ENCODE results near the gene SYF2. TPM values are rescaled to one million over a fixed set of nuclear protein-coding genes. Genes with fewer than 3 reads are reported as not detected.
"Not testable (repeated sequence)": the region's sequence is repeated elsewhere in the genome, so short reads cannot be mapped to it uniquely, and the experiment has no call there.

SYF2 gene
- 35.6 and 38.4 TPM in 2 replicates for total RNA-seq
- long read RNA-seq, transcript SYF2-201 (7 exons, 1,345 nt), result major isoform, 120 of 144 reads
- long read RNA-seq, partial matches to known transcripts, result 14 of 144 reads
- long read RNA-seq, other reads (novel, unspliced or antisense), result 7 of 144 reads

- no peak for TF ChIP-seq CTCF (IDR thresholded peaks at IDR 0.05)
- Mint-ChIP-seq H3K4me1 (ENCODE audit: unreplicated experiment) (peaks cover 21% of the 10 kb centered on the region), H3K4me3 (ENCODE audit: unreplicated experiment) (no peak within 1 kb of the TSS), H3K27me3 (ENCODE audit: unreplicated experiment) (no peaks in the 10 kb centered on the region), H3K9me3 (ENCODE audit: unreplicated experiment) (no peaks in the 10 kb centered on the region), H3K36me3 (ENCODE audit: unreplicated experiment) (peaks cover 25% of the 10 kb centered on the region), H3K27ac (ENCODE audit: unreplicated experiment) (no peak within 1 kb of the TSS)
- peak; percentile 95 for DNase-seq (ENCODE audit: extremely low spot score, unreplicated experiment)
Measured at GRCh38 chr1:25232027-25232865, at the start of gene SYF2. Gene SYF2, minus strand, starts transcription at chr1:25232502. Its CDS starts 35 bp downstream, at chr1:25232467.

- H3K36me3 Mint-ChIP-seq (ENCODE audit: unreplicated experiment); H3K9me3 Mint-ChIP-seq (ENCODE audit: unreplicated experiment); H3K27me3 Mint-ChIP-seq (ENCODE audit: unreplicated experiment); H3K4me3 Mint-ChIP-seq (ENCODE audit: unreplicated experiment); H3K27ac Mint-ChIP-seq (ENCODE audit: unreplicated experiment); DNase-seq (ENCODE audit: extremely low spot score, unreplicated experiment); H3K4me1 Mint-ChIP-seq (ENCODE audit: unreplicated experiment): not testable (repeated sequence)
Measured at GRCh38 chr1:25279693-25280111, 47.4 kb upstream of the SYF2 start.

GRCh38 chr1:25278790-25279189 lies 46.5 kb upstream of the SYF2 start:
- H3K27ac Mint-ChIP-seq (ENCODE audit: unreplicated experiment); DNase-seq (ENCODE audit: extremely low spot score, unreplicated experiment); H3K9me3 Mint-ChIP-seq (ENCODE audit: unreplicated experiment); H3K27me3 Mint-ChIP-seq (ENCODE audit: unreplicated experiment); H3K4me1 Mint-ChIP-seq (ENCODE audit: unreplicated experiment); H3K4me3 Mint-ChIP-seq (ENCODE audit: unreplicated experiment); H3K36me3 Mint-ChIP-seq (ENCODE audit: unreplicated experiment): not testable (repeated sequence)

GRCh38 chr1:25278358-25278757 lies 46.1 kb upstream of the SYF2 start:
- not testable (repeated sequence) for H3K4me1 Mint-ChIP-seq (ENCODE audit: unreplicated experiment); H3K4me3 Mint-ChIP-seq (ENCODE audit: unreplicated experiment); H3K27me3 Mint-ChIP-seq (ENCODE audit: unreplicated experiment); DNase-seq (ENCODE audit: extremely low spot score, unreplicated experiment); H3K9me3 Mint-ChIP-seq (ENCODE audit: unreplicated experiment); H3K27ac Mint-ChIP-seq (ENCODE audit: unreplicated experiment); H3K36me3 Mint-ChIP-seq (ENCODE audit: unreplicated experiment)

GRCh38 chr1:25277295-25277694 lies 45.0 kb upstream of the SYF2 start:
- DNase-seq (ENCODE audit: extremely low spot score, unreplicated experiment); H3K4me3 Mint-ChIP-seq (ENCODE audit: unreplicated experiment); H3K27me3 Mint-ChIP-seq (ENCODE audit: unreplicated experiment); H3K4me1 Mint-ChIP-seq (ENCODE audit: unreplicated experiment); H3K27ac Mint-ChIP-seq (ENCODE audit: unreplicated experiment); H3K9me3 Mint-ChIP-seq (ENCODE audit: unreplicated experiment); H3K36me3 Mint-ChIP-seq (ENCODE audit: unreplicated experiment): not testable (repeated sequence)

GRCh38 chr1:25275648-25276047 lies 43.3 kb upstream of the SYF2 start:
- H3K4me3 Mint-ChIP-seq (ENCODE audit: unreplicated experiment); H3K27ac Mint-ChIP-seq (ENCODE audit: unreplicated experiment); H3K27me3 Mint-ChIP-seq (ENCODE audit: unreplicated experiment); H3K36me3 Mint-ChIP-seq (ENCODE audit: unreplicated experiment); DNase-seq (ENCODE audit: extremely low spot score, unreplicated experiment); H3K9me3 Mint-ChIP-seq (ENCODE audit: unreplicated experiment); H3K4me1 Mint-ChIP-seq (ENCODE audit: unreplicated experiment): not testable (repeated sequence)

GRCh38 chr1:25272238-25272637 lies 39.9 kb upstream of the SYF2 start, which contains the start of gene RHD:
Gene RHD, plus strand, starts transcription at chr1:25272509. Its CDS starts 39 bp downstream, at chr1:25272548.
- H3K9me3 Mint-ChIP-seq (ENCODE audit: unreplicated experiment); H3K4me1 Mint-ChIP-seq (ENCODE audit: unreplicated experiment); DNase-seq (ENCODE audit: extremely low spot score, unreplicated experiment); H3K27ac Mint-ChIP-seq (ENCODE audit: unreplicated experiment); H3K4me3 Mint-ChIP-seq (ENCODE audit: unreplicated experiment); H3K27me3 Mint-ChIP-seq (ENCODE audit: unreplicated experiment); H3K36me3 Mint-ChIP-seq (ENCODE audit: unreplicated experiment): not testable (repeated sequence)

GRCh38 chr1:25268143-25268760 lies 36.0 kb upstream of the SYF2 start:
- not testable (repeated sequence) for DNase-seq (ENCODE audit: extremely low spot score, unreplicated experiment); H3K27ac Mint-ChIP-seq (ENCODE audit: unreplicated experiment); H3K27me3 Mint-ChIP-seq (ENCODE audit: unreplicated experiment); H3K36me3 Mint-ChIP-seq (ENCODE audit: unreplicated experiment); H3K4me1 Mint-ChIP-seq (ENCODE audit: unreplicated experiment); H3K9me3 Mint-ChIP-seq (ENCODE audit: unreplicated experiment)
- peak overlapping the region; percentile 67 for H3K4me3 Mint-ChIP-seq (ENCODE audit: unreplicated experiment)

GRCh38 chr1:25267288-25268142 lies 35.2 kb upstream of the SYF2 start:
- H3K27ac Mint-ChIP-seq (ENCODE audit: unreplicated experiment); H3K4me1 Mint-ChIP-seq (ENCODE audit: unreplicated experiment); H3K27me3 Mint-ChIP-seq (ENCODE audit: unreplicated experiment); H3K9me3 Mint-ChIP-seq (ENCODE audit: unreplicated experiment); H3K36me3 Mint-ChIP-seq (ENCODE audit: unreplicated experiment): not testable (repeated sequence)
- peak; percentile 91 for DNase-seq (ENCODE audit: extremely low spot score, unreplicated experiment)
- peak overlapping the region; percentile 67 for H3K4me3 Mint-ChIP-seq (ENCODE audit: unreplicated experiment)

GRCh38 chr1:25266554-25267287 lies 34.4 kb upstream of the SYF2 start:
- H3K4me3 Mint-ChIP-seq (ENCODE audit: unreplicated experiment), result peak overlapping the region; percentile 79
- H3K4me1 Mint-ChIP-seq (ENCODE audit: unreplicated experiment); H3K36me3 Mint-ChIP-seq (ENCODE audit: unreplicated experiment); H3K27ac Mint-ChIP-seq (ENCODE audit: unreplicated experiment); H3K9me3 Mint-ChIP-seq (ENCODE audit: unreplicated experiment); H3K27me3 Mint-ChIP-seq (ENCODE audit: unreplicated experiment); DNase-seq (ENCODE audit: extremely low spot score, unreplicated experiment): not testable (repeated sequence)
